Lung microvascular endothelial cell (primary cell): ENCODE results near the gene TRA2A. TPM values are rescaled to one million over a fixed set of nuclear protein-coding genes. Genes with fewer than 3 reads are reported as not detected.
"Not testable (repeated sequence)": the region's sequence is repeated elsewhere in the genome, so short reads cannot be mapped to it uniquely, and the experiment has no call there.

Experiments
- DNase-seq, 2 donors: peaks; one replicate each; pipeline versions ENCODE4 v3.0.0 to v3.0.0-alpha.2; 2010; ENCODE audit warnings: low read depth in 2 of 2
- total RNA-seq: library from RNA; depleted of rRNA; stranded (reverse); fragments of >200 nt; gene quantifications from 2 replicates; pipeline ENCODE4 v1.2.1, GENCODE V29; 2014

The TRA2A gene
- total RNA-seq, 1 donor from 2014 or later = 28.8 TPM

DNA sequence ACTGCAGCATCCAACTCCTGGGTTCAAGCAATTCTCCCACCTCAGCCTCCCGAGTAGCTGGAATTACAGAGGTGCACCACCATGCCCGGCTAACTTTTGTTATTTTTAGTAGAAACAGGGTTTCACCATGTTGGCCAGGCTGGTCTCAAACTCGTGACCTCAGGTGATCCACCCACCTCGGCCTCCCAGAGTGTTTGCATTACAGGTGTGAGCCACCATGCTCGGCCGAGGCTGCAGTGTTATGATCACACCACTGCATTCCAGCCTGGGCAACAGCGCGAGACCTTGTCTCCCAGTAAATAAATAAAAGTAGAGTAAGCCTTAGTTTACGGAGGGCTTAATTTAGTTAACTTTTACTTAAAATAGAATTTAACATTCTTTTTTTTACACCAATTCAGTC, 37.8 kb downstream of the TRA2A start:
- no peak for DNase-seq

DNA sequence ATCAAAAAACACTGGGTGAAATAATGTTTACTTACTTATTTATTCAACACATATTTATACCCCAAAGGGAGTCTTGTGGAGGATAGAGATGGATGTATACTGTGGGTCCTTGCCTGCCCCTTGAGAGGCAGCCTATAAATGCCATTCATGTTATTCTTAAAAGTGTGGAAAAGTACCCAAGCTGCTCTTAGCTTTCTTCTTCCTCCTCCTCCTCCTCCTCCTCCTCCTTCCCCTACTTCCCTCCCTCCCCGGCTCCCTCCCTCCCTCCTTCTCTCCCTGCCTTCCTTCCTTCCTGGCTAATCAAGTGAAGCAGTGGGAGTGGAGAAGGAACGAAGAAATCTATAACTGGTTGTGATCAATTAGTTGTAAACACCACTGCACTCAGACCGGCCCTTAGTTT, 40.3 kb downstream of the TRA2A start:
- DNase-seq = peak in 1 of 2 donors; percentile 8

DNA sequence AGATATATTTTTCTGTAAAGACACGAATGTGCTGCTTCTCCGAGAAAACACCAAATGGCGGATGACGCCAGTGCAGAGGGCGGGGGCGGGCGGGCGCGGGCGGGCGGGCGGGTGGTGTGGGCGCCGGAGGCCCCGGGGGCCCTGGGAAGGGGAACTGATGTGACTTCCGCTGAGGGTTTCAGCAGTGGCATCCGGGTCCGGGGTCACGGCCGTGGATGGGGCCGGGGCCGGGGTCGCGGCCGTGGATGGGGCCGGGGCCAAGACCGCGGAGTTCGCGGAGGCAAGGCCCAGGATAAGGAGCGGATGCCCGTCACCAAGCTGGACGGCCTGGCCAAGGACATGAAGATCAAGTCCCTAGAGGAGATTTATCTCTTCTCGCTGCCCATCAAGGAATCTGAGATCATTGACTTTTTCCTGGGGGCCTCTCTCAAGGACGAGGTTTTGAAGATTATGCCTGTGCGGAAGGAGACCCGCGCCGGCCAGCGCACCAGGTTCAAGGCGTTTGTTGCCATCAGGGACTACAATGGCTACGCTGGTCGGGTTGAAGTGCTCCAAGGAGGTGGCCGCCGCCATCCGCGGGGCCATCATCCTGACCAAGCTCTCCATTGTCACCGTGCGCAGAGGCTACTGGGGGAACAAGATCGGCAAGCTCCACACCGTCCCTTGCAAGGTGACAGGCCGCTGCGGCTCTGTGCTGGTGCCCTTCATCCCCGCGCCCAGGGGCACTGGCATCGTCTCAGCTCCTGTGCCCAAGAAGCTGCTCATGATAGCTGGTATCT, 41.2 kb downstream of the TRA2A start:
- peak; percentile 40 to 57 for DNase-seq

DNA sequence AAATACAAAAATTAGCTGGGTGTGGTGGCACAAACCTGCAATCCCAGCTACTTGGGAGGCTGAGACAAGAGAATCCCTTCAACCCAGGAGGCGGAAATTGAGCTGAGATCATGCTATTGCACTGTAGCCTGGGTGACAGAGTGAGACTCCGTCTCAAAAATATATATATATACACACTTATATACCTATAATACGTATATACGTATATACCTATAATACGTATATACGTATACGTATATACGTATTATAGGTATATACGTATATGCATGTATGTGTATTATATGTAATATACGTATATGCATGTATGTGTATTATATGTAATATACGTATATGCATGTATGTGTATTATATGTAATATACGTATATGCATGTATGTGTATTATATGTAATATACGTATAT, 43.1 kb downstream of the TRA2A start:
- not testable (repeated sequence) for DNase-seq

DNA sequence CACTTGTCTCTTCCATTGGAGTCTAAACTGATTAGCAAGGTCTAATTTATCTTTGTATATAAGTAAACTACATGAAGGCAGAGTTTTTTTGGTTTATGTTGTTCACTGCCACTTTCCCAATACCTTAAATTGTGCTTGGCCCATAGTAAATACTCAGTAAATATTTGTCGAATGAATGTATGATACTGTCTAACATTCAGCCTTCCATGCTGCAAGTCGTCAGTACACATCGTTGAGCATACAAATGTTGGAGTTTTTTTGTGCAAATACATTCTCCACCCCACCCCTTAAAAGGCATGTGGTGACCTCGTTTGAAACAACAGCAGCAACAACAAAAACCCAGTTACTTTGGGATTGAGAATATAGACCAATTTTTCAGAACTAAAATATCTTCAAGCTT, 44.1 kb downstream of the TRA2A start:
- DNase-seq = no peak

DNA sequence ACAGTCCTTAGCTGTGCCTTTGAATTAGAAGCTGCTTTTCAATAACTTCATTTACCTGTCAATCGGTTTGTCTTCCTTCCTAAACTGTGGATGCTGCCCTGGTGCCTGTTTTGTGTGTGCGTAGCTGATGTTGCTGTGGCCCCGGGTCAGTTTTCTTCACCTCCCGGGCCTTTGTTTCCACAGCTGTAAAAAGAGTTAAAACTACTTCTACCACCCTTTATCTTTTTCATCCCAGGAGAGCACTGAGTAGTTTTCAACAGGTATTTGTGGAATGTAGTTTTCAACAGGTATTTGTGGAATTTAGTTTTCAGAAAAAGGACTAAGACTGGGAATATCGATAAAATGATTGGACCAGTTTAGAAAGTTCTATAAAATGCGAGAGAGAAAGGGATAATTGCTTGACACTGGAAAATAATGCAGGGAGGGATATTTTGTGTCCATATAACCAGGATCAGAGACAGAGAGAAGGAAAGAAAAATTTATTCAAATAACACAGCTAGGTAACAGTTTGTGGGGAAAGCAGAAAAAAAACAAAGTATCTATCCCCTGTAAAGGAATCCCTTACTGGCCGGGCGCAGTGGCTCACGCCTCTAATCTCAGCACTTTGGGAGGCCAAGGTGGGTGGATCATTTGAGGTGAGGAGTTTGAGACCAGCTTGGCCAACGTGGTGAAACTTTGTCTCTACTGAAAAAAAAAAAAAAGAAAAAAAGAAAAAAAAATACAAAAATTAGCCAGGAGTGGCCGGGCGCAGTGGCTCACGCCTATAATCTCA, 45.6 kb downstream of the TRA2A start:
- DNase-seq = no peak

DNA sequence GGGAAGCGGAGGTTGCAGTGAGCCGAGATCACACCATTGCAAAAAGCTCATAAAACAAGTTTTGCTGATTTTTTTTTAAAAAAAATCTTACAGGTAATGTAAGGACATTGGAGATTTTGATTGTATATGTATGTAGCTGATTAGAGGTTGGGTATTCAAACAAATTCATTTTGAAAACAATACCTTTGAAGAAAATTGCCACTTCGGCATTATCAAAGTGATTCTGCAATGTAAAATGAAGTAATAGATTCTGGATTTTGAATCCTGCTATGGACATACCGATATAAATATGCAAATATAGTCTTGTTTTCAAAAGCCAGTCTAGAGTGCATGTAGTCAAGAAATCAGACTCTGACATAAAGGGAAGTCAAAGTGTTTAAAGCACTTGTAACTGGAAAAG, 49.1 kb downstream of the TRA2A start:
- DNase-seq = no peak

DNA sequence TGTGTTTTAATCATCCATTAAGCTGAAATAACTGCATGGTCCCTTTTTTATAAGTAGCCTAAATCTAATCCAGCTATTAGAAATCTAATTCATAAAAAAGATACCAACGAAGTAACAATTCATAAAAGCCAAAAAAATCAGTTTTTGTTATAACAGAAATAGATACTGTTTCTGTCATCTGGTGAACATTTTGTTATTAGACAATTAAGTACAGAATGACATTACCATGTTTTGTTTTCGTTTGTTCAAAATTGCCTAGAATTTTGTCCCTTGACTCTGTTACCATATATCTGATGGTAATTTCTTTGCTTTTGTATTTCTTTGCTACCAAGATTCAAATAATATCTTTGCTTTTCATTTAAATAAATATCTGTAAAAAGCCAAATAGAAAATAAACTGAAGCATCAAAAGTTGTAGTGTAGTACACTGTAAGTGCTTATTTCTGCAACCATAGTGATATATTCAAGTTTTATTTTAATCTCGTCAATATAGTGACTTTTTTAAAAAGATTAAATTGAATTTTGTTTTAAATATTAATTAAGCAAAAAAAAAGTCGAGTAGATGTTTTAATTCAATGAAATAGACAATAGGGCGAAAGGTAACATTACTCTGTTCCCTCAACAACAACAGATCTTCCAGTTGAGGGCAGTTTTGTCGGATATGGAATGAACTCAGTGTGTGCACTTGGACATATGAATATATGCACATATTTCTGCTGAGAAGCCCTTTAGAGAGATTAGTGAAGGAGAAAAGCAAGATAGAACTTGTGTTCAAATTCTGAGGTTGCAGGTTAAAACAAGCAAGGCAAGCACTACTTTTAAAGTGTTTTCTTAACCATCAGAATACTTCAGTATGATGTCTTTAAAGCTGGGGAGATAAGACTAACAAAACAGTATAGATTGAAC, 53.6 kb downstream of the TRA2A start:
- no peak for DNase-seq

DNA sequence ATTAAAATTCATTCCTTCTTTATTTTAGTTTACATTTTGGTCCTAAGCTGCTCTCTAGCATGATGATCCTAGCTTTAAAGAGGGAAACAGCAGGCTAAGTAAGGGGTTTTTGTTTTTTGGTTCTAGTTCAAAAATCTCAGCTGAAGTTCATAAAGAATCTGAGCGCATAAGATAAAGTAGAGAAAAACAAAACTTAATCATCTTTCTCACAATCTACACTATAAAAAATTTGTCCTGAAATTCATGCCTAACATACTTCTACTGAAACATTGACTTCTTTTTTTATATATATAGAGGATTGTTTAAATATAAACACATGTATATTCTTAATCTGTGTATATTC, 54.7 kb downstream of the TRA2A start:
- no peak for DNase-seq

DNA sequence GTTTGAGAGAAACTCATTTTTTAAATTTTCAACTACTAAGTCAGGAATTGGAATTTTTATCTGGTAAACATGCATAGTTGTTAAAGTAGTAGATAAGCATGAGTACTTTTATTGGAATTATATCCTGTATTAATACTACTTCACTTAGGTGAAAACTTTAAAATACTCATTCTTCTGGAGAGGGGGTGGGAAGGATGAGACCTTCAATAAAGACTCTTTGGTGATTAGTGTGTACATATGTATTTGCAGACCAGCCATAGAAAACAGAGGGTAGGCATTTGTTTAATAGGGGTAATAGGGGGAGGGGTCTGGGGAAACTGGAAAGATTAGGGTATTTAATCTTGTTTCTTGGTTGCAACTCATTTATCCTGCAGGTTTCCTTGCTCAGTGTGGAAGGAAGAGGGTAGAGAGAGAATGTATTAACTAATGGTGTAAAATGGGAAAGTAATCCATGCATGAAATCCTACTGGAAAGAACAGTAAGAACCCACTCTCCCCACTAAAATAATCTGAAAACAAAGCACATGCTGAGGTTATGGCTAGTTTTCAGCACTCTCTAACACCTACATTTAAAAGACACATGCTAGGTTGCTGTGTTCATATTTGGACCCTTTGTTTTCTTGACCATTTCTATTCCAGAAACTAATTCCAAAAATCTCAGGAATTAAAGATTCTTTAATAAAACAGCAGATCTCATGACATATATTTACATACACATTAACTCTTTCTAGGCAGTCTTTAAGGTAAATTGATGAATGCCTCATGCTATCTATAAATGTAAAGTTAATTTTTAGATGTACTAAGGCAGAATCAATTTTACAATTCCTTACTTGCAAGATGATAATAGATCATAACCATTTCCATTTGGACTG, 55.3 kb downstream of the TRA2A start:
- DNase-seq = no peak

DNA sequence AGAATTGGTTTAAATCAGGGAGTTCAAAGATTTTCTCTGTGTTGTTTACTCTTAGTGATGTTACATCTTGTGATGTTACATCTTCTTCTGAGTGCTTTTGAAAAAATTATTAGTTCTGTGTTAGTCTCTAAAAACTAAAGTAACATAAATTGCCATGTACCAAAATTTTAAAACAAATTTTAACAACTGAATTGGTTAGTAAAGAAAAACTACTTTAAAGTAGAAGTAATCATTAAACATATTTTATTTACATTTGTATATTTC, 56.3 kb downstream of the TRA2A start:
- no peak for DNase-seq

DNA sequence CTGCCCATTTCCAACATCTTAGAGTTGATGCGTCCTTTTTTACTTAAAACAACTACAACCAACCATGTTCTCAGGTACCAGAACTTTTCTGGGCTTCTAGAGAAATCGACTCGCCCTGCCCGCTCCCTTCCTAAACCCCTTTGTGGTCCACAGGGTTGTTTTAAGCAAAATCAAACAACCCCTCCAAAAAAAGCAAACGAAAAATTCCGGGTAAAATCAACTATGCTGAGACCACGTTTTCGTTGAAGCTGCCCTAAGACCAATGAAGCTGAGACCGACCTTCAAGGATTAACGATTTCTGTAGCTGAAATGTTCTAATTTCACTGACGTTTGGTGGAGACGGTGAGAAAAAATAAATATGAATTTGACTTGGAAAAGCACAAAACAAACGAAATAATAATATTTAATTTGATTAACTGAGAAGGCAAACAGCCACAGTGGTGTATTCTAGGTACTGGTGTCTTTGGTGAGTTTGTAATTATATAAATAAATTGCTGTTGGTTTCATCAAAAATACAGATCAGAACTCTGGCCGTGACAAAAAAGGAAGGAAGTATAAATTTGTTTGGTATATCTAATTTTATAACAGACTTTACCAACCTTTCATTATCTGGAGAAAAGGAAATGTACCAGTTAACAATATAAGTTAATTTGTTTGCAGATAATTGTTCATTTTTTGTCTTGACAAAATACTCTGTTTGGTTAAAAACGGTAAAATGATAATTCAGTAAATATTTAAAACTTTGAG, 56.8 kb downstream of the TRA2A start:
- peak; percentile 5 to 27 for DNase-seq

DNA sequence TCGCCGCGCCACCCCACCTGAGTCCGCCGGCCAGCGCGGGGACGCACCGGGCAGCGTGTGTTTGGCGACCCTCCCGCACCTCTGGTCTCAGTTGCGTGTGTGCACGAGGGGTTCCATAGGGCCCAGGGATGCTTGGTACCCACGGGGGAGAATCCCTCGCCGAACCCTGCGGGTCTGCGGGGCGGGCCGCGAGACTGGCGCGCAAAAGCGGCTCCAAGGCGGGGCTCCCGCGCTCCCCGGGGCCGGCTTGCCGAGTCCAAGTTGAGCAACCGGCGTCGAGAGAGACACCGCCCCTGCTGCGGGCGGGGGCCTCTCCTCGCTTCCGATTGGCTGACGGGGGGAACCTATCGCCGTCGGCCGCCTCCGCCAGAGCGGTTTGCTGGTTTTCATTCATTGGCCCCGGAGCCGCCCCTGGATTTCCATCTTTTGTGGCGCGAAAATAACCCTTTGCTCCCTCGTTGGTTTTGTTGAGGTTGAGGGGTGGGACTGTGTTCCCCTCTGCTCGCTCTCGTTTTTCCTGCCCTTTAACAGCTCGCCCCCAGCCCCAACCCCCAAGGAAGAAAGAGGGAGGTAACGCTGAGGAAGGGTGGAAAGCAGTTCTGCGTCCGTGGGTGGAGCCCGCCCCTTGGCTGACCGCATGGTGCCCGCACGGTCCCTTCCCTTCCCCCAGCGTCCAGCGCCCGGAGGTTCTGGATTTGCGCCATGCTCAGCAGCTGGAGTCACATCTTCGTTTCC, 57.5 kb downstream of the TRA2A start:
- DNase-seq = peak; percentile 91 to 96

DNA sequence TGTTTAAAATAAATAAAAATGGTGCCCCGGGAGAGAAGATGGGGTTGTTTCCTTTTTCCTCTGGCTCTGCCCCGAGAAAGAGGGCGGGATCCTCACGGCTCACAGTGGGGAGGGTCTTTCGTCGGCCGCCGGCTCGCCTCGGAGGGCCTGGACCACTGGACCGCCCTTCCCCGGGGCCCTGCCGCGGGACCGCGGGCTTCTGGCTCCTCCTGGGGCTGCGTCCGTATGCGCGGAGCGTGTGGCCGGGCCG, 58.0 kb downstream of the TRA2A start:
- no peak for DNase-seq

DNA sequence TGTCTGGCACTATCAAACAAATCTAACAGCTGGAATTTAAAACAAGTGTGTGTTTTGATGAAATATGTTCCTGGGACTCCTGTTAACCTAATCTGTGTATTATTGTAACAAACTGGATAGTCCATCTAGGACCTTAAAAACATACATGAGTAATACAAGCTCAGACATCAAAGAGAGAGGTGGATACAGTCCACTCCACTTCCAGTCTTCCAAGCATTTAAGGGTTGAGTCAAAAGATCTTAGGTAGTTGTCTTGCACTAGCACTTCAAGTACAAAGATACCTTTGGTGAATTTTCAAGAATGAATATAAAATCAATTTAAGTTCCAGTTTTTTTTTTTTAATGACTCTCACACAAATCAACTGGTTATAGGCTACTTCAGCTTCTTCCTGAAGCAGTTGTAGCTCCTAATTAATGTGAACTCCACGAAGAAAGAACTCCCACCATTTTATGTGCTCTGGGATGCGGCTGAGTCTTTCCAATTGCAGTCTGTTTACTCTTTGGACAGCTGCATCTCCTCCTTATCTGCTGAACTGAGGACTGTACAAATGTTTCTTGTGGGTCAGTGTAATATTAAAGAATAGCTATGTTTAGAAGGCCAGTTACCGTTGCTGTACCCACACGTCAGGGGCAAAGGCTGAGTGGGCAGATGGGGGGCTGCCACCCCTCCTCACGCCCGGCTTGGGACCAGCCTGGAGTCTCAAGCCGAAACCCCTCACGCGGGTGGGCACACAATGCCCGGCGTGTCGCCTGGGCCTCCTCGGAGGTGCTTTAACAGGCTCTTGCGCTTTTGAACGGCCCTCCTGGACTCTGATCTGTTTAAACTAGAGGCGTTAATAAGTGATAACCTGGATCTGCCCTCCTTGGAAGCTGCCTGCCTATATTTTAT, 58.6 kb downstream of the TRA2A start:
- peak in 1 of 2 donors; percentile 6 for DNase-seq

DNA sequence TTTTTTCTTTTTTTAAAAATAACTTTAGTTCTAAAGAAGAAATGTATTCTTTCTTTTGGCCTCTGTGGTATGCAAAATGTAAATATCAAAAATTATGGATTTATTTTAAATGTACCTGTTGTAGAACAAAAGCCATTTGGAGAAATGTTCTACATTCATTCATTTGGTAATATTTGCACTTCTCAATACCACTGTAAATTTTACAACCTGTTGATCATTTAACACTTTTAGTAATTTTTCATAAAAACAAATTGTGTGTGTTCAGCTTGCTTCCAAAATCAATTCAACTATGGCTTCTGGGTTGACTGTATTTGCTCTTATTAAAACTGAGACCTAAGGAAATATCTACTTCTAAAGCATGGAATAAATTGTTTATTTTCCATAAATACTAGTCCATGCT, 59.2 kb downstream of the TRA2A start:
- DNase-seq = no peak

DNA sequence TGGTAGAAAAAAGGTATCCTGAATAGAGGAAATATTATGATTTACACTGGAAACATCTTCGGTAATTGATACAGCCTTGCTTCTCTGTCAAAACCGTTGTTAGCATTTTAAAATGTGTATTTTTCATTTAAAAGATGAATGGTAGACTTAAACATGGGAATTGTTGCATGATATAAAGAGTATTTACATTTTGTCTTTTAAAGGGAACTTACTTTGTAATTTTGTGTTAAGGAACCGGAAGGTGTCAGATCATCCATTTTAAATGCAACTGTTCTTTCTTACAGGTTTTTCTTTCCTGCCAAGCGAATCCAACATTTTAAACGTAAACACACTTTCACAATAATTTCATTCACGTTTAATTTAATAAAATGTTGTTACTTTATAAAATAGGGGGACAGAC, 59.7 kb downstream of the TRA2A start:
- no peak for DNase-seq

DNA sequence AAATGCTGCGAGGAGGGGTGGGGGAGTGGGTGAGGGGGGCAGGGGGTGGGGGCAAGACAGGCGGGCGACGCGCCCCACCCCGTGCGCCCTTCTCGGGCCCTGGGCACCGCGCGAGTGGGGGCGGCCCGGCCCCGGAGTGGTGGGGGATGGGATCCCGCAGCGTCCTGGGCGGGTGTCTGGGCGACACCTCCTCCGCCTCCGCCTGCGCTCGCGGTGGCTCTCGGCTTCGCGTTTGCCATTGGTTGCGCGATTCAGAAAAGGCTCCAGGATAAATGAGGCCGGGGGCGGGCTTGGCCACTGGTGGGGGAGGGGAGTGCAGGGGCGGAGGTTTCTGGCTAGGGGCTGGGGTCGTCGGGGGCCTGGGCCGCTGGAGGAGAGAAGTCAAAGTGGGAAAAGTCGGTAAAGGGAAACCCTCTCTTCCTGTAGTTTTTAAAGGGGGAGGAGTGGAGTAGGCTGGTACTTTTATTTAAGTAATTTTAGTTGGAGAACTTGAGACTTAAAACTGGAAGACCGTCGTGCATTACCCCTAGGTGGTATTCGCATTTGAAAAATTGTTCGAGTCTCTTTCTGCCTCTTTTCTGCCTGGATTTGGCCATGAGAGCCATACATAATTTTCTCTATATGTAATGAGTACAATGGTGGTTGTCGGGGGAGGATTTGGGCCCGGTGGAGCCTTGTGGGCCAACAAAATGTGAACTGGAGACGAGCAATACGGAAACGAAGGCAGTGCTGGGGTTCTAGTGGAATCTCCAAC, 60.5 kb downstream of the TRA2A start:
- peak; percentile 47 to 69 for DNase-seq
